ENCODE results near the gene LSMEM2.
"Not testable (repeated sequence)": the region's sequence is repeated elsewhere in the genome, so short reads cannot be mapped to it uniquely, and the experiment has no call there.

The LSMEM2 gene

DNA sequence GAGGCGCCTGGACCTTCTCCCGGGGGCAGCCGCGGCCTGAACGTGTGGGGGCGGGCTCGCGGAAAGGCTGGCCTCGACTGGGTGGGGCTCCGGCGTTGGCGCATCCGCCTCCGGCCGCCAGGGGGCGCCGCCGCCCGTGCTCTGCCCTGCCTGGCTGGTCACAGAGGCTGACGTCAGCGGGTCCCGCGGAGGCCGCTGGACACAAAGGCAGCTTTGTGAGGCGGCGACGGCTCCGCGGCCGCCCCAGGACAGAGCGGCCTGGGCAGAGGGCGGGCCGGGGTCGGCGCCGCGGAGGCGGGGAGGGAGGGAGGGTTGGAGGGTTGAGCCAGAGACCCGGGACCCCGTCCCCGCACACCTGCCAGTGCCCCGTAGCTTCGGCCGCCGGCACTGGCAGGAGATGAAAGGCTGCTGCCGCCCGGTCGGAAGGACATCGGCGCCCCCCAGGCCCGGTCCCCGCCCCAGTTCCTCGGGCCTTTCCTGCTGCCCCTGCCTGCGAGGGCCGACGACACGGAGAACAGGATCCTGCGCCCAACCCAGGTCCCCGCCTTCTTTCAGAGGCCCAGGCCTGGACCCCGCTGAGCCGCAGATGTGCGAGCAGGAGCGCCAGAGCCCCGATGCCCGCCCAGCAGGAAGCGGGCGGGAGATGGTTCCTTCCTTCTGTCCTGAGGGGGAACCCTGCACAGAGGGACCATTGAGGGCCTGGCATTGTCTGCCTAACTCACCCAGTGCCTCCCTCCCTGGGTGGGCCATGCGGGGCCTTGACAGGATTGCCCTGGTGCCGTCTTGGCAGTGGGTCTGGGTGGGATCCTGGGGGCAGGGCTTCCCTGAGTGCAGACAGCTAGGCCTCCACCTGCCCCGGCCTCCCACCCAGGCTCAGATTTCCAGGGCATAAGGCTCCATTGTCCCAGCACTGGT lies 18.6 kb upstream of the LSMEM2 start:
- peak; percentile 90 for DNase-seq (ENCODE audit: low read depth)
- peak overlapping the region; percentile 52 for H3K4me3 ChIP-seq (ENCODE audit: low read depth, low read length)
- TF ChIP-seq, protein P1, sequence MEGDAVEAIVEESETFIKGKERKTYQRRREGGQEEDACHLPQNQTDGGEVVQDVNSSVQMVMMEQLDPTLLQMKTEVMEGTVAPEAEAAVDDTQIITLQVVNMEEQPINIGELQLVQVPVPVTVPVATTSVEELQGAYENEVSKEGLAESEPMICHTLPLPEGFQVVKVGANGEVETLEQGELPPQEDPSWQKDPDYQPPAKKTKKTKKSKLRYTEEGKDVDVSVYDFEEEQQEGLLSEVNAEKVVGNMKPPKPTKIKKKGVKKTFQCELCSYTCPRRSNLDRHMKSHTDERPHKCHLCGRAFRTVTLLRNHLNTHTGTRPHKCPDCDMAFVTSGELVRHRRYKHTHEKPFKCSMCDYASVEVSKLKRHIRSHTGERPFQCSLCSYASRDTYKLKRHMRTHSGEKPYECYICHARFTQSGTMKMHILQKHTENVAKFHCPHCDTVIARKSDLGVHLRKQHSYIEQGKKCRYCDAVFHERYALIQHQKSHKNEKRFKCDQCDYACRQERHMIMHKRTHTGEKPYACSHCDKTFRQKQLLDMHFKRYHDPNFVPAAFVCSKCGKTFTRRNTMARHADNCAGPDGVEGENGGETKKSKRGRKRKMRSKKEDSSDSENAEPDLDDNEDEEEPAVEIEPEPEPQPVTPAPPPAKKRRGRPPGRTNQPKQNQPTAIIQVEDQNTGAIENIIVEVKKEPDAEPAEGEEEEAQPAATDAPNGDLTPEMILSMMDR (IDR thresholded peaks at IDR 0.05; ENCODE audit: insufficient read depth, low read depth, low read length, missing control alignments): peak; percentile 97

DNA sequence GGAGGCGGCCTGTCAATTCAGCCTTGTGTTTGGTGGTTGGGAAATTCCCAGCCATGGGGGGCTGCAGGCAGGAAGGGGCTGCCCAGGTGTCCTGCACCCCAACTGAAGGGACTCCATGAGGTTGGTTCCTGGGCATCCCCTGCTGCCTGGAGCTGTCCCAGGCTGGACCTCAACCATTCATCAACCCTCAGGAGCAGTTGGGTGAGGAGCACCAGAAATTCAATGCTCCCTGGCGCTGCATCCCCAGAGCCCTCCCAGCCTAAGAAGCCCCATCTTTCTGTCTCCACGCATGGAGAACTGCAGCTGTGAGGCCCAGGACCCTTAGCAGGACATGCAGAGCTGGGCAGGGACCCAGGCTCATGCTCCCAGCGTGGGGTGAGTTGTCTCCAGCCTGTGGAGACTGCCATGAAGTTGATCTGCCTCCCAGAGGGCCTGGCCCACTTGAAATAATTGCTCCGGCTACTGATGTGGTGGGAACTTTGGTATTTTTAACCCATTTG lies 17.9 kb upstream of the LSMEM2 start:
- TF ChIP-seq, protein P1 (IDR thresholded peaks at IDR 0.05; ENCODE audit: insufficient read depth, low read depth, low read length, missing control alignments): no peak
- no peak overlapping the region for H3K4me3 ChIP-seq (ENCODE audit: low read depth, low read length)
- DNase-seq (ENCODE audit: low read depth): no peak

DNA sequence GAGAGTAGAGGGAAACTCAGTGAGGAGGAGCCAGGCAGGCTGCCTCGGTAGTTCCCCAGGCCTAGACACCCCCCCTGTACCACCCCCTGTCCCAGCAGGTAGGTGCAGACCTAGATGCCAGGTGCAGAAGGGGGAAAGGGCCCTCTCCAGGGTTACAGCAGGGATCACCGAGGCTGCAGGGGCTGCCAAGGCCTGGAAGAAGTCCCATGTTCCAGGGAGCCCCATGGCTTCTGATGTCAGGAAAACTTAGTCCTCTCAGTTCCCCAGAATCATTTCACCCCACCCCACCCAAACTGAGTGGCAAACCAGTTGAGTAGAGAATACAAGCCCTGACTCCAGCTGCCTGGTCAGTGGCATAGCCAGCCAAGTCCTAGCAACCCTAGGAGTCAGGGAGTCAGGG lies 17.4 kb upstream of the LSMEM2 start:
- DNase-seq (ENCODE audit: low read depth): no peak
- no peak overlapping the region for H3K4me3 ChIP-seq (ENCODE audit: low read depth, low read length)
- TF ChIP-seq, protein P1 (IDR thresholded peaks at IDR 0.05; ENCODE audit: insufficient read depth, low read depth, low read length, missing control alignments): no peak

DNA sequence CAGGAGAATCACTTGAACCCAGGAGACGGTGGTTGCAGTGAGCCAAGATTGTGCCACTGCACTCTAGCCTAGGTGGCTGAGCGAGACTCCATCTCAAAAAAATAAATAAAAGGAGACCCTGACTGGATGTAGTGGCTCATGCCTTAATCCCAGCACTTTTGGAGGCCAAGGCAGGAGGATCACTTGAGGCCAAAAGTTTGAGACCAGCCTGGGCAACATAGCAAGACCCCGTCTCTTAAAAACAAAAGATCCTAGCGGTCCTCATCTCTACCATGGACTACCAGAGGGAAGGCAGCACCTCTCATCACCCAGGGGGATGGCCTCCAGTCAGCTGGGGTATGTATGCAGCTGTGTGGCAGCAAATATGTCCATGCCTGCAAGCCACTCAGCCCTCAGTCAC lies 16.7 kb upstream of the LSMEM2 start:
- not testable (repeated sequence) for DNase-seq (ENCODE audit: low read depth); H3K4me3 ChIP-seq (ENCODE audit: low read depth, low read length)

DNA sequence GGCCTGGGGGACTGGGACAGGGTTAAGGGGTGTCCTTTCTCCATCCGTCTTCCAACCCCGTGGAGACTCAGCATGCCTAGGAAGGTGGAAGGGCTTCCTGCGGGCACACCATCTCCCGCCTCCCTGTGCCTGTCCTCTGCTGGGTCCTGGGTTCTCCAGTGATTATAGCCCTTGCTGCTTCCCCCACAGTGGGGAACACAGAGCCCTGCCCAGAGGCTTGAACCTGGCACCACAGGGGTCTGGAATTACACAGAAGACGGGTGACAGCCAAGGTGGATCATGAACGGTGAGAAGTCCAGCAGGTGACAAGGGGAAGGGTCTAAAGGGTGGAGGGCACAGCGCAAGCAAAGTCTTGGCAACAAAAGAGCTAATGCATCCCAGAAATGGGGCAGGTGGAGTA lies 16.1 kb upstream of the LSMEM2 start:
- TF ChIP-seq, protein P1 (IDR thresholded peaks at IDR 0.05; ENCODE audit: insufficient read depth, low read depth, low read length, missing control alignments): no peak
- no peak for DNase-seq (ENCODE audit: low read depth)
- H3K4me3 ChIP-seq (ENCODE audit: low read depth, low read length): no peak overlapping the region

DNA sequence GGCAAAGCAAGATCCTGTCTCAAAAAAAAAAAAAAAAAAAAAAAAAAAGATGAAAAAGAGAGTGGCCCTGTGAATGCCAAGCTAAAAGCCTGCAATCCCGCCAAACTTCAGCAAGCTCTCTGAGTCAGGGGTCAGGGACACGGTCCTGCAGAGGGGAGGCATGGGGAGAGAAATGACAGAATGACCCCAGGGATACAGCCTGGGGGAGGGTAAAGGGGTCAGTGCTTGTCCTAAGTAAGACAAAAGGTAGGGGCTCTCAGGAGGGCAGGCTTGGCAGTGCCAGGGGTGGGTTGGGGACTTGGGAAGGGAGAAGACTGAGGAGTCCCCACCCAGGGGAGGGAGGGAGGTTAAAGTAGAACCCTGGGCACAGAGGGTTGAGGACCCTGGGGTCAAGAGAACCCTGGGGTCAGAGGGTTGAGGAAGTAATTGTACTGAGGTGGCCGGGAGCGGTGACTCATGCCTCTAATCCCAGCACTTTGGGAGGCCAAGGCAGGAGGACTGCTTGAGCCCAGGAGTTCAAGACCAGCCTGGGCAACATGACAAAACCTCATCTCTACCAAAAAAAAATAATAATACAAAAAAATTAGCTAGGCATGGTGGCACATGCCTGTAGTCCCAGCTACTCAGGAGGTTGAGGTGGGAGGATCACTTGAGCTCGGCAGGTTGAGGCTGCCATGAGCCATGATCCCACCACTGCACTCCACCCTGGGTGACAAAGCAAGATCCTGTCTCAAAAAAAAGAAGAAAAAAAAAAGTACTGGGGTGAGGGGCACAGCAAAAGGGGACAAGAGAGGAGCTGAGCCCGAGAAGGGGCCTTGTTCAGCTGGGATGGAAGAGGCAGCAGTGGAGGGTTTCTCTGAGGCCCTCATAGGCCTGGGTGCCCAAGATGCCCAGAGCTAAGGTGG lies 15.2 kb upstream of the LSMEM2 start:
- TF ChIP-seq, protein P1 (IDR thresholded peaks at IDR 0.05; ENCODE audit: insufficient read depth, low read depth, low read length, missing control alignments): no peak
- no peak for DNase-seq (ENCODE audit: low read depth)
- no peak overlapping the region for H3K4me3 ChIP-seq (ENCODE audit: low read depth, low read length)

DNA sequence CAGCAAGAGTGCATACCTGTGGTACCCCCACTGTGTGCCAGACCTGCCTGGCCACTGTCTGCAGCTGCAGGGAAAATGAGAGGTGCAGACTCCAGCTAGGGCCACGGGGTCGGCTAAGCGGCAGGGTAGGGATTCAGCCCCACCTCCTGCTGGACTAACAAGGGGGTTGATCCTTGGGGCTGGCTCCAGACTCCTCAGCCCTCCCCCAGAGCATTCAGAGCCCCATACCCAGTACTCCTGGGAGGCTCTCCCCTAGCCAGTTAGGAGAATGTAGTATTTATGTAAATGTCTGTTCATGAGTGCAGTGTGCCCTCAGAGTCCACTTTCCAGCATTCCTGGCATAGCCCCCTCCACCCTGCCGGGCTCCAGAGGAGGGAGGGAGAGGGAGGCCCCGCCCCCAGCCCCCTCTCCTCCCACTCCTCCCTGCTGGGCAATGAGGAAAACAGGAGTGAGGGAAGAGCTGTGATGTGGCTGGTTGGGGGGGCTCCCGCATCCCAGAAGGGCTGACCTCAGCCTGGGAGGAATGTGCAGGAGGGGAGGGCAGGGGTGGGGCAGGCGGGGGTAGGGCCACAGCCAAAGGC lies 14.4 kb upstream of the LSMEM2 start:
- H3K4me3 ChIP-seq (ENCODE audit: low read depth, low read length): no peak overlapping the region
- no peak for DNase-seq (ENCODE audit: low read depth)

More for the DNA sequence above, 14.4 kb upstream of the LSMEM2 start:
- TF ChIP-seq, protein P1 (IDR thresholded peaks at IDR 0.05; ENCODE audit: insufficient read depth, low read depth, low read length, missing control alignments): no peak

Measured in GM12865 (cell line).